EH (cell line): ENCODE measurements around the gene CFC1.
"Not testable (repeated sequence)": the region's sequence is repeated elsewhere in the genome, so short reads cannot be mapped to it uniquely, and the experiment has no call there.

Experiments
- DNase-seq: peaks from one replicate; pipeline ENCODE4 v3.0.0-alpha.2; 2015; ENCODE audit warnings: low read depth

Gene CFC1

GRCh38 chr2:130599393-130599792 is at the start of gene CFC1:
CFC1 (minus strand) TSS chr2:130599575; CDS start chr2:130599287, 288 bp downstream.
- DNase-seq = not testable (repeated sequence)

GRCh38 chr2:130641688-130642087 is 42.3 kb upstream of the CFC1 start:
- DNase-seq = not testable (repeated sequence)

GRCh38 chr2:130638973-130639372 is 39.6 kb upstream of the CFC1 start:
- not testable (repeated sequence) for DNase-seq

GRCh38 chr2:130628784-130629475 is 29.6 kb upstream of the CFC1 start:
- DNase-seq = not testable (repeated sequence)

GRCh38 chr2:130611140-130611539 is 11.8 kb upstream of the CFC1 start, which contains the start of gene POTEJ:
POTEJ (plus strand) TSS chr2:130611440; CDS start chr2:130611533, 93 bp downstream.
- DNase-seq = not testable (repeated sequence)

- DNase-seq = not testable (repeated sequence)
Measured at GRCh38 chr2:130610486-130610885, 11.1 kb upstream of the CFC1 start.

GRCh38 chr2:130609002-130609920 is 9.9 kb upstream of the CFC1 start:
- not testable (repeated sequence) for DNase-seq

GRCh38 chr2:130608276-130609001 is 9.1 kb upstream of the CFC1 start:
- DNase-seq = not testable (repeated sequence)

- DNase-seq = not testable (repeated sequence)
Measured at GRCh38 chr2:130601648-130602302, 2.4 kb upstream of the CFC1 start.

- DNase-seq = not testable (repeated sequence)
Measured at GRCh38 chr2:130599926-130600325, 551 bp upstream of the CFC1 start.

GRCh38 chr2:130598463-130598862 is 912 bp downstream of the CFC1 start:
- DNase-seq = not testable (repeated sequence)

- not testable (repeated sequence) for DNase-seq
Measured at GRCh38 chr2:130597994-130598393, 1.4 kb downstream of the CFC1 start.

GRCh38 chr2:130596757-130597156 is 2.6 kb downstream of the CFC1 start:
- DNase-seq = not testable (repeated sequence)

GRCh38 chr2:130594011-130594410 is 5.4 kb downstream of the CFC1 start:
- not testable (repeated sequence) for DNase-seq

- DNase-seq = not testable (repeated sequence)
Measured at GRCh38 chr2:130592791-130593414, 6.5 kb downstream of the CFC1 start.

- not testable (repeated sequence) for DNase-seq
Measured at GRCh38 chr2:130590842-130591359, 8.5 kb downstream of the CFC1 start.

- DNase-seq = not testable (repeated sequence)
Measured at GRCh38 chr2:130590170-130590841, 9.1 kb downstream of the CFC1 start.

GRCh38 chr2:130588688-130589458 is 10.5 kb downstream of the CFC1 start:
- not testable (repeated sequence) for DNase-seq

GRCh38 chr2:130584726-130585125 is 14.6 kb downstream of the CFC1 start:
- not testable (repeated sequence) for DNase-seq
